HK-2 (cell line): Measurements from ENCODE around the gene CDC42SE2.
"Not testable (repeated sequence)": the region's sequence is repeated elsewhere in the genome, so short reads cannot be mapped to it uniquely, and the experiment has no call there.

Source experiments
- DNase-seq: peaks from one replicate; pipeline ENCODE4 v3.0.0-alpha.2; 2018; ENCODE audit not compliant: unreplicated experiment

CDC42SE2 gene

DNA sequence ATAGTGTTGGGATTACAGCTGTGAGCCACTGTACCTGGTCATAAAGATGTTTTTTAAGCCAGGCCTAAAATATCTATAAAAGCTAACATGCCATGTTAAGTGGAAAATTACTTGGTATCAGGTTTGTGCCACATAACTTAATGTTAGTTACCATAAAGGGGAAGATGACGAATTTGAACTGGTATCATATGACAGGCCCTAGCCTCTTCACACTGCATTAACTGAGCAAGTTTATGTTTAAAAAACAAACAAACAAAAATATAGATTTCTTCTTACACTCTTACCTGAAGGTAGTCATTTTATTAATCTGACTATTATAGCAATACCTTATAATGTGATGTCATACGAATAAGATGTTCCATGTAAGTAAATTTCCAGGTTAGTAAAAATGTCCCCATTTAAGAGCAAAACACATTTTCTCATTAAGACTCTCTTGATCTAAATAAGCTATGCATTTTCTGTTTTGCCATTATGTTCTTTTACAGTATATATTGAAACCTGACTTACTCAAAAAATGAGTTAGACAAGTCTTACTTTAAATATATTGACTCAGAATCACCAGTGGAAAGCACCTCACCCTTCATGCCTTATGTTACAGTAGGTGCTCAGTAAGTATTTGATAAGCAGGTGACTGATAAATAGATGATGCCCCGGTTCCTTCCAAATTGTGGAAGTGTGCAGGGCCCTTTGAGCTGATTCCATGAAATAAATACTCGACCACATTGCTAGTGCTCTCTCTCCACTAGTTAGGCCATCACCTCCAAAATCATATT is 125.4 kb downstream of the CDC42SE2 start:
- DNase-seq = no peak

DNA sequence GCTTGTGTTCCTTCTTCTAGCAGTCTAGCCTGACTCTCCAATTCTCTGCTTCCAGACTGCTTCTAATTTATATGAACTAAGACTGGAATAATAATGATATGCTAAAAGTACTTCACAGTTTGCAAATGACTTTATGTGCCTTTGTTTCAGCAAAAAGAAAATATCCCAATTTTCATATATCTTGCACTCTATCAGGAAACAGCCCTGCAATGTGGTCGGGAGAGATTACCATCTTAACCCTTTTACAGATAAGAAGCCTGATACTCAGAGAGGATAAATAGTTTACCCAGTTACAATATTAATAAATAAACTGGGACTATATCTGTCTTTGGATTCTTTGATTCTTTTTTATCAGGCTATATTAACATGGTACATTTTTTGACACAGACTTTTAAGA is 126.0 kb downstream of the CDC42SE2 start:
- no peak for DNase-seq

DNA sequence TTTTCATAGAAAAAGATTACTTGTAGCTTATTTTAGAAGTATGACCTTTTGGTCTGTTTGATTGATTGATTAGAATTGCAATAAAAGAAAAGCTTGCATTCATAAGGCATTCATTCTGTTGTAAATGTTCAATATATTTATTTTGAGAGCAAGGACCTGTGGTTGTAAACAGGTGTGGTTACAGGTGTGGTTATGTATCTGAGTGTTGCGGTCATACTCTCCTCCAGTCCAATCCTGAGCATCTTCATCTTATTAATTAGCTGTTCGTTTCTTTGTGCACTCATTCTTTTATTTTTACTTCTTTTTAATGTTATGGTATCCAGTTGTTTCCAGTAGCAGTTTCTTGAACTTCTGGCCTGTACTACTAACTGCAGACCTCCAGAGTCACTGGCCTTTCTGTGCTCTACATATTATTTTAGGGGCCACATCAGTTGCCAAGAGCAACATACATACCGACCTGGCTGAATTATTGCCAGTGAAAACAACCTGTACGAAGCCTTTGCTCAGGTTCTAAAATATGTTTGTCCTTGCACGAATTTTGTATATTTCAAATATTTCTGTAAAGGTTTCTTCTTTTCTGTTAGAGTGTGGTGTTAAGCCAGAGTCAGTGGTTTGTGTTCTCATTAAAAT is 128.7 kb downstream of the CDC42SE2 start:
- no peak for DNase-seq

DNA sequence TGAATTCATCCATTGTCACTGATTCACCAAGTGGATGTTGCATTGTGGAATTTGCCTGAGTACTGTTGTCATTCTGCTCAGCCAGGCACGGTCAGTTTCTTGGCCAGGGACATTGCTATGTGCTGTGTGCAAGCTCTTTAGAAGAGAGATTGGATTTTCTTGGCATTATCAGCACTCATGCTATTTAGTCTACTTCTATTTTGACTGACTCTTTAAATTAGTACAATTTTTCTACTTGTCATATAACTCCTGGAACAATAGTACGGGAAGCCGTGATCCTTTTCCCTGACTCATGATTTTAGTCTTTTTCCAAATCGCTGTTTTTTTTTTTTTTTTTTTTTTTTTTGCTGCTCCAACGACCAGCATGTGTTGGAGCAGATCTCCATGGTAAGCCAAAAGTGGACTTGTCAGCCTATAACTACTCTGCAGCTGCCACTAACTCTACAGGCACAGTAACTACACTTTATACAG is 129.7 kb downstream of the CDC42SE2 start:
- peak; percentile 17 for DNase-seq

DNA sequence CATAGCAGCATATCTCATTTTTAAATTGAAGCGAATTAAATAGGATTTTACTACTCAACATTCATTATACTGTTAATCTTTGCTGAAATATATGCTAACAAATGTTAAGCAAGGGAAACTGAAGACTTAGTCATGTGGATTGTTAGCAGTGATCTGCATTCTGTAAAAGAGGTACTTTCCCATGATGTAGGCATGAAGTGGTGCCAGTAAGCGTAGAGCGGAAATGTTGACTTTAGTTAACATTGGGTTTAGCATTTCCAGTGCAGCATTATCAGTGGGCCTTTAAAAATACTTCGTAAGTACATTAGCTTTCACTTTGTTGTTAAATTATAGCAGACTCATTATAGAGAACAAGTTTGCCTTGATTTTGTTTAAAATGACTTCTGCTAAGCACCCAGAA is 130.3 kb downstream of the CDC42SE2 start:
- no peak for DNase-seq

DNA sequence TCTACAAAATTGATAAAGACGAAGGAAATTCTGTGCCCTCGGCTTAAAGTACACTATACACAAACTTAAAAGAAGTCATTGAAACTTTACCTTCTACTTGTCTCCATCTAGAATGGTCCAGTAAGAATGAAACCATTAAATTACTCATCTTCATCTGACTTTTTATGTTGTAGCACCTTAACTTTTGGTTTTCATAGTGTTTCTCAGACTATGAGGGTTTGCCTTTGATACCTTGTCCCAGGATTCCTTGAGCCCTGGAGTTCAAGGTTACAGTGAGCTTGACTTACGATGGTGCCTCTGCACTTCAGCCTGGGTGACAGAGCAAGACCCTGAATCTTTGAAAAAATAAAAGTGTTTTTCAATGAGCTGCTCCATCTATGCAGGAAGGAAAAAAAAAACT is 132.2 kb downstream of the CDC42SE2 start:
- no peak for DNase-seq

DNA sequence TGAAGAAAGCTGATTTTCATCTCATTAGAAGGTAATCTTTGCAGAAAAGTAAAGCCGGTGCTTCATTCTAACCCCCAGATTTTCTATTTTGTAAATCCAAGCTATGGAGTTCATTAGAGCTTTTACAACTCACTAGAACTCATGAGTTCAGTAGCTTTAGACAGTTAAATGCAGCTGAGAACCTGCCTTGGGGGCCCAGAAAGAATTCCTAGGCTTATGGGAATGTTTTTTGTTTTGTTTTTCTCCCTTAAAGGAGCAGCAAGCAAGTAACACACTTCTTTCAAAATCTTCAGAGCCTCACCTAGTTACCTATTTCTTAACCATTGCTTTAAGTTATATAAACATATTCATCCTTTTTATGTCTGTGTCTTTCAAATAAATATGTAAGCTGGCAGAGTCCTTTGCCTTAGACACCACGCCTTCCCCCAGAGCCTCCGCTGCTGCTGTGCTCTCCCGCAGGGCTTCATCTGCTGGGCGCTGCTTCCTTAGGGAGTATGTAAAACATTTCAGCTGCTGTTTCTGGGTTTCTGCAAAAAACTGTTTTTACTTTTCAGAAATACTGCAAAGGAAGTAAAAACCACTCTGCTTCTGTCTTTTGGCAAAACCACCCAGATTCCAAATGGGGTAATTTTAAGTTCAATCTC is 132.9 kb downstream of the CDC42SE2 start:
- DNase-seq = no peak

DNA sequence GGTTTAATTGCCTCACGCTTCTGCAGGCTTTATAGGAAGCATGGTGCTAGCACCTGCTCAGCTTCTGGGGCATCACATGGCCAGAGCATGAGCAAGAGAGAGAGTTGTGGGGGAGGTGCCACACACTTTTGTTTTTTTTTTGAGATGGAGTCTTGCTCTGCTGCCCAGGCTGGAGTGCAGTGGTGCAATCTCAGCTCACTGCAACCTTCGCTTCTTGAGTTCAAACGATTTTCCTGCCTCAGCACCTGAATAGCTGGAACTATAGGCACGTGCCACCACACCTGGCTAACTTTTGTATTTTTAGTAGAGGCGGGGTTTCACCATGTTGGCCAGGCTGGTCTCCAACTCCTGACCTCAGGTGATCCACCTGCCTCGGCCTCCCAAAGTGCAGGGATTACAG is 135.2 kb downstream of the CDC42SE2 start:
- DNase-seq = not testable (repeated sequence)

DNA sequence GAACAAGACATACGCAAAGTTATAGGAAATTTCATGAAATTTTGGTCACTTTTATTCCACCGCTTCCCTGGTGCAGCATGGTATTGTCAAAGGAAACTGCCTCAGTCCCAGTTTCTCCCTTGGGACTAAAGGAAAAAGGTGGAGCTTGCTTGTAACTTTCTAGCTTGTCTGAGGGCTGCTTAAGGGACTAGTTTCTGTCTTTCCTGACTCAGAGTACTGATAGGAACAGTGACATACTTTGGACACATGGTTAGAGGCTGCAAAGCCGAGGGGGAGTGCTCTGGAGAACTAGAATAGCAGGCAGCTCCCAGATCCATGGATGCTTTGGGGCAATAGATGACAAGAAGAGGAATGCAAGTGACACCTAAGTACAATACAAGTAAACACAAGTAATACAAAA is 136.7 kb downstream of the CDC42SE2 start:
- DNase-seq = no peak

DNA sequence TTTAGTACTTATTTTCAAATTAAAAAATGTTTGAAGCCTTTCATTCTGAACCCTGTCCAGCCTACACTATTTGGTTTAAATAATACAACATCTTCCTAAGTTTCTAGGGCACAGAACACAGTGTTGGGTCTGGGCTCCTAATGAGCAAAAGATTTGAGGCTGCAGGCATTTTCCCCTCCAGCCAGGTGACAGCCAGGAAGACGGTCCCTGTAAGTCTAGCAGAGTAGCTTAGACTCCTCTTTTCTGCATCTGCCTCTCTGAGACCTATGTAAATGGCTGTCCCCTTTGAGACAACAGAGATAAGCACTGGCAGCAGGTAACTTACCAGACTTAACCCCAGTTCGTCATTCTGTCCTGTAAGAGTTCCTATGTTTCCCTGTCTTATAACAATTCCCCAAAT is 141.8 kb downstream of the CDC42SE2 start:
- DNase-seq = no peak

DNA sequence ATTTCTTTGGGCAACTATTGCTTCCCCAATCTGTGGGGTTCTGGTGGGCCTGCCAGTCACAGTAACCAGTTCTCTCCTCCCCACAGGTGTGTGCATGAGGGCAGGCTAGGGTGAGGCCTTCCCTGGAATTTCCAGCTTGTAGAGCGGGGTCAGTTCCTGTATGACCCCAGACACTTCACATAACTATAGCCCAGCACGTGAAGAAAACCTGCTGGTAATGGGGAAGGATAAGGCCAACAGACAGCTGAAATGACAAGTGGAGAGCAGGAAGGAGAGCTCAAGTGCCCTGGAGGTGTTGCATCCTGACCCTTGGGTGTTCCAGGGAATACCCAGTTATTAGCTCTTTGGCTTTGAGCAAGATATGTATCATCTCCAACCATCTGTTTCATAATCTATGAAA is 142.2 kb downstream of the CDC42SE2 start:
- DNase-seq = no peak

DNA sequence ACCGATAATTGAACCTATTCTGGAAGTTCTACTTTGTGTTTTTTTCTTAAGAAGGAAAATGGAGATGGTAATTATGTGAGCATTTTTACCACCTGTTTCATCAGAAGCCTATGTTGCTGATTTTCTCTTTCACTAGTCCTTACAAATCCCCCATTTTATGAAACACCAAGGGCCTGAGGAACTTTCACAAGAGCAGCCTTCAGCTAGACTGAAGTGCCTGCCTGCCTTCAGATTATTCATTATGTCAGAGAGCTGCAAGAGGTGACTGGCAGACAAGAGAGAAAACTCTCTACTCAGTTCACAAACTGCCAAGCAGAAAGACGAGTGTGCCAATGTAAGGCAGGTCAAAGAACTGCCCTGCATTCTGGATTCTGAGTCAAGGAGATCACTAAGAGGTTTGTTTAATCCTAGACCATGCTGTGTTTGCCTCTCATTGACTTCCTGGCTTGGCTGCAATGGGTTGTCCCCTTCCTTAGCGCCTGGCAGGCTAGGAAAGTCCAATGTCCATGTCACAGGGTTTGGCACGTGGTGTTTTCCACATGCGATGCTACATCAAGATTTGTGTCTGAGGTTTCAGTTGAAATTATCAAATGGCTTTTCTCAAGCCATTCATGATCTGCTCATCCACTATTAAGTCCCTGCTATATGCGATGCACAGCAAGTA is 143.3 kb downstream of the CDC42SE2 start:
- no peak for DNase-seq

DNA sequence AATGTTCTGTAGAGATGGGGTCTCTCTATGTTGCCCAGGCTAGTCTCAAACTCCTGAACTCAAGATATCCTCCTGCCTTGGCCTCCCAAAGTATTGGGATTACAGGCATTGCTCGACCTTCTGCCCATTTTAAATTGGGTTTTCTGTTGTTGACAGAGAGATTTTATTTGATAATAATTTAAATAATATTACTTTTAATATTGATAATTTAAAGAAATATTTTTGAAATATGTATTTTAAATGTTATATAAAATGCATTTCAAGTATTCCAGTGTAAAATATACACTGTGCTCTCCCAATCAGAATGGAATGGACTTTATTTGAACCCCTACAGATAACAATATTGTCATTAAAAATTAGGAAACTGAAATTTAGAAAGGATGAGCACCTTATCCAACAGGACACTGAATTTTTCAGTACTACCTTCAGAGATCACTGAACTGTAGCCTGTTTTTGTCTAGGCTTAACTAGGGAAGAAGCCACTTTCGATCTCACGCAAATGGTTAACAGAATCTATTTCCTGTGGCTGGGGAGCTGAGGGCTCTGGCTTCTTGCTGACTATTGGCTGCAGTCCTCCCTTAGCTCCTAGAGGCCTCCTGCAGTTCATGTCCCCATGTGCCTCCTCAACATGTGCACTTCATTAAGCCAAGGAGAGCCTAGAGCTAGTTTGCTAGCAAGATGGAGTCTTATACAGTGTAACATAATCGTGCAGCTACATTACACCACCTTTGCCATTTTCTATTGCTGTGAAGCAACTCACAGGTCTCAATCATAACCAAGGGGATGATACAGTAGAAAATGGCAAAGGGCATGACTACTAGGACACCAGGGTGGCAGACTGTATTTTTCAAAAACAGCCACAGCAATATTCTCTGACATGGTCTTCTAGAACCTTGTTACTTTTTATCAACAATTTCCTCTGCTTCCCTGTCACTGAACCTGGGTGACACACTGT is 150.0 kb downstream of the CDC42SE2 start:
- peak; percentile 13 for DNase-seq

DNA sequence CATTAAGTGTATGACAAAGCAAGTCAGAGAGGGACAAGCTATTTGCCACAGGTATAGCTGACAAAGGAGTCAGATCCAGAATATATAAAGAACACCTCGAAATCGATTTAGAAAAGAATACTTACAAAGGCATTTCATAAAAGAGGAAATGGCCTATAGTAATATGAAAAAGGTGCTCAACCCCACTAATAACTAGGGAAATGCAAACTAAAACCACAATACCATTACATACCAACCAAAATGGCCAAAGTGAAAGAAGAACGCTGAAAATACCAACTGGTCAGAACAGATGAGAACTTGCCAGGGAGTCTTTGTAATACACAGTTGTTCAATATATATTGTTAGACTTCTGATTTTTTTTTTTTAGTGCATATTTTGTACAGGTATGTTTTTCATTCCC is 152.9 kb downstream of the CDC42SE2 start:
- no peak for DNase-seq

DNA sequence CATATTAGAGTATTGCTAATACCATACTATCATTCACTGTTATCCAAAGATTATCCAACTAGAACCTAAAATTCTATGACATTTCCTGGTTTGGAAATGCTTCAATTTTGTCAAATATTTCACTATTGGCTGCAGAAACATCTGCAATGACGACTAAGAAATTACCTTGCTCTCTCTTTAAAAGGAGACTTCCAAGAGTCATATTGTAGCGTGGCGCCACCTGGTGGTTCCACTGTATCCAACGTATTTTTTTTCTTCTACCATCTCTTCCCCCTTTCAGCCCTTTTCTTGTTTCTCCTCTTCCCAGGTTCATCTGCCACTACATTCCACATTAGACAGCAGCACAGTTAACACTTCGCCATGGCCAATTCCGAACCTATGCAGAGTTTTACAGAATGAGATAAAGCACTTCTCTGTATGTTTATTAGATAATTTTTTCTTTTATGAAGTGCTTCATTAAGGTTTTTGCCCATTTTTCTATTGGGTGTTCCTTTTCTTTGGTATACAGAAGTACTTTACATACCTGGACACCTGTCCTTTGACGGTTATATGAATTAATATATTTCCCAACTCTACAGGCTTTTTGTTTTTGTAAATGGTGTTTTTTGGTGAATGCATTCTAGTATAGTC is 153.5 kb downstream of the CDC42SE2 start:
- DNase-seq = peak; percentile 58

DNA sequence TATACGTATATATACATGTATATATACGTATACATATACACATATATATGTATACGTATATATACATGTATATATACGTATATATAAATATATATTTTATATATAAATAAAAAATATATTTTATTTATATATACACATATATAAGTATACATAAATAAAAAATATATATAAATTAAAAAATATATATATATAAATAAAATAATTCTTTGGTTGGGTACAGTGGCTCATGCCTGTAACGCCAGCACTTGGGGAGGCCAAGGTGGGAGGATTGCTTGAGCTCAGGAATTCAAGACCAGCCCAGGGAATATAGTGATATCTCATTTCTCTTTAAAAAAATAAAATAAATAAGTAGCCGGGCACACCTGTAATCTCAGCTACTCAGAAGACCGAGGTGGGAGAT is 155.0 kb downstream of the CDC42SE2 start:
- no peak for DNase-seq

DNA sequence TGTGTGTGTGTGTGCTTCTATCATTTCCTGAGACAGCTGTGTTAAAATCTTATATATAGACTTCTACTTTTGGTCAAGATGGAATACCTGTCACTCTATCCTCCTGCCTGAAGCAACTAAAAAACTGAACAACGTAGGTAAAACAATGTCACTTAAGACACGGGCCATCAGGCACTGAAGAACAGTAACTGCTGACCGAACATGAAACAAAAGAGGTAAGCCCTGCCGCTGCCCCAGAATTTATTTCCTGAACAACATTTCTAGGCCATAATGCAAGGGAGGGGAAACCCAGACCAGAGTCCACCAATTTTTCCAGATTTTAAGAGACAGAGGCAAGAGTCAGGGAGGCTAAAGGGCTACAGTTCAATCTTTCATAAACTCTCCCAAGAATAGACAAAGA is 156.0 kb downstream of the CDC42SE2 start:
- no peak for DNase-seq

DNA sequence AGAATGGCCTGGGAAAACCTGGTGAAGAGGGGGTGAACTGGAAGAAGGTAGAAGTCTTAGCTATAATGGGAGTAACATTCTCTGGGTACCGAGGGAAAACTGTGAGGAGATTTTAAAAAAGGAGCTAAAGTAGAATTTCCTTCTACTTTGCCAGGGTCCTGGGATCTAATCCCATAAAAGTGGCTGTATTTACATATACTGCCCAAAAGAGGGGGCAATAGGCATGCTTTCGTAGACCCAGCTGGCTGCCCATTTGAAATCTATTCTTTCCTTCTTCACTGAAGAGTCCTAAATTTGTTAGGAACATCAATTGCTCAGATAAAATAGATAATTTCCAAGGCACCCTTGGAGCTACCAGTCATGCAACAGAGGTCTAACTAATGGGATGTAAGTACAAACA is 159.2 kb downstream of the CDC42SE2 start:
- no peak for DNase-seq

DNA sequence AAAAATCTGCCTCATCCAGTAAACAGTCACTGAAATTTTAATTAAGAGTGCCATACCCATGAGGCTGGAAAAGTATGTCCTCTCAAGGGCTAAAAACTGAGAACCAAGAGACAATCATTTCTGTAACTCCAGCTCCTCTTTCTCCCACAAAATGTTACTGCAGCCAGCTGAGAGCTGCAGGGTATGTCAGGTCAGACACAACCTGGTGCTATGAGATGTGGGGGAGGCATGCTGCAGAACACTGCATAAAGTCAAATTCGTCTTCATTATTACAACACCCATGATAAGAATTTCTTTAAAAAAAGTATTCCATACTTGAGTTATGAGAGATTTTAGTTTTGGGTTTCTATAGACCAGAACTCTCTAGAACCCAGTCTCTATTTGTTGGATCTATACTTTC is 162.2 kb downstream of the CDC42SE2 start:
- no peak for DNase-seq

DNA sequence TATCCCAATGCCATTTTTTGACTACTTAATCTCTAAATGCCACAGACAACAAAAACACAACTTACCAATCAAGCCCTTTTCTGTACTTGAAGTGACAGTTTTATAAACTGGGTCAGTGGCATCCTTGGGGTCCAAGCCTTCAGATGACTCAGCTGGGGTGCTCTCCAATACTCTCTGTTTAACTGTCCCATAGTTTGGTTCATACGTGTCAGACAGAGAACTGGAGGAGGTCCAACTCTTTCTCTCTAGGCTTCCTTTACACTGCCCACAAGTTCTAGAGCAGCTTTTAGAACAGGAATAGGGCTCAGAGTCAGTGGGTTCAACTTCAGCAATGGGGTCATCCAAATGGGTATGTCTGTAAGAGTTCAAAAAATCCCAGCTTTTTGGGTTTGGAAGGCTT is 166.9 kb downstream of the CDC42SE2 start:
- no peak for DNase-seq

DNA sequence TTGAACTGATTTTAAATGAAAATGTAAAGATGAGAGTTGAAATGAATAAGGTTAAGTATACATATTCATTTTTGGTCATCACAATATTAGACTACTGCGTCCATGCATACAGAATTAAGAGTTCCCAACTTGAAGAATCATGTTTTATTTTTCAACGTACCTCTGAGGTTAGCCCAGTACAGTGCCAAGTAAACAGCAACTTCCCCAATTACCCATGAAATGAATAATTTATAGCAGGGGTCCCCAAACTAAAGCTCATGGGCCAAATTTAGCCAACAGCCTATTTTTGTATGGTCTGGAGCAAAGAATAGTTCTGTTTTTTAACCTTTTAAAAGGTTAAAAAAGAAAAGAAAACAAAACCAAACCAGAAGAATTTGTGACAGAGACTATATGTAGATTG is 167.9 kb downstream of the CDC42SE2 start:
- DNase-seq = no peak
